SIG-M5 treated with dmso at 0.1 percent for 504 hours (cell line): ENCODE results near the gene MNT.

ENCODE experiments used
- DNase-seq: peaks from one replicate; lab custom pipeline; 2025; ENCODE audit not compliant: unreplicated experiment; lab: John Stamatoyannopoulos, UW

Gene MNT

GRCh38 chr17:2335726-2336214, 65.1 kb downstream of the MNT start:
- no peak for DNase-seq
